Kidney epithelial cell (primary cell): ENCODE results near the gene NCOA3. TPM values are rescaled to one million over a fixed set of nuclear protein-coding genes. Genes with fewer than 3 reads are reported as not detected.

ENCODE experiments used
- DNase-seq: peaks from one replicate; pipeline ENCODE4 v3.0.0-alpha.2; 2010; ENCODE audit warnings: low read depth
- H3K27me3 ChIP-seq: 2 replicates; pipeline ENCODE4 v1.6.0; 2011; ENCODE audit warnings: low read length; ENCODE audit not compliant: control insufficient read depth, insufficient read depth
- H3K36me3 ChIP-seq: 2 replicates; pipeline ENCODE4 v1.5.1; 2011; ENCODE audit warnings: low read length; ENCODE audit not compliant: control insufficient read depth, insufficient read depth
- H3K4me3 ChIP-seq: 2 replicates; pipeline ENCODE4 v1.5.1; 2011; ENCODE audit warnings: low read depth, mild to moderate bottlenecking, control low read depth, low read length
- total RNA-seq: library from RNA; depleted of rRNA; stranded (reverse); fragments of >200 nt; gene quantifications from 2 replicates; pipeline ENCODE4 v1.2.3, GENCODE V29; 2015
- TF ChIP-seq, protein P1 (sequence below): IDR thresholded peaks from 2 replicates; pipeline ENCODE4 v1.5.1; 2011; ENCODE audit warnings: mild to moderate bottlenecking, moderate library complexity, low read length, control low read depth, inconsistent platforms; ENCODE audit not compliant: insufficient read depth, poor library complexity, severe bottlenecking

Gene NCOA3
- total RNA-seq, 1 donor from 2014 or later: 27.3 TPM

- DNase-seq: peak; percentile 21
- Histone ChIP-seq H3K27me3 (no peaks in the 10 kb centered on the region), H3K36me3 (peaks cover 3% of the 10 kb centered on the region), H3K4me3 (no peak overlapping the region)
- TF ChIP-seq, protein P1, sequence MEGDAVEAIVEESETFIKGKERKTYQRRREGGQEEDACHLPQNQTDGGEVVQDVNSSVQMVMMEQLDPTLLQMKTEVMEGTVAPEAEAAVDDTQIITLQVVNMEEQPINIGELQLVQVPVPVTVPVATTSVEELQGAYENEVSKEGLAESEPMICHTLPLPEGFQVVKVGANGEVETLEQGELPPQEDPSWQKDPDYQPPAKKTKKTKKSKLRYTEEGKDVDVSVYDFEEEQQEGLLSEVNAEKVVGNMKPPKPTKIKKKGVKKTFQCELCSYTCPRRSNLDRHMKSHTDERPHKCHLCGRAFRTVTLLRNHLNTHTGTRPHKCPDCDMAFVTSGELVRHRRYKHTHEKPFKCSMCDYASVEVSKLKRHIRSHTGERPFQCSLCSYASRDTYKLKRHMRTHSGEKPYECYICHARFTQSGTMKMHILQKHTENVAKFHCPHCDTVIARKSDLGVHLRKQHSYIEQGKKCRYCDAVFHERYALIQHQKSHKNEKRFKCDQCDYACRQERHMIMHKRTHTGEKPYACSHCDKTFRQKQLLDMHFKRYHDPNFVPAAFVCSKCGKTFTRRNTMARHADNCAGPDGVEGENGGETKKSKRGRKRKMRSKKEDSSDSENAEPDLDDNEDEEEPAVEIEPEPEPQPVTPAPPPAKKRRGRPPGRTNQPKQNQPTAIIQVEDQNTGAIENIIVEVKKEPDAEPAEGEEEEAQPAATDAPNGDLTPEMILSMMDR: peak; percentile 97
Observed at GRCh38 chr20:47663354-47664067, 161.8 kb downstream of the NCOA3 start.

GRCh38 chr20:47664068-47664437 is 162.4 kb downstream of the NCOA3 start:
- Histone ChIP-seq H3K27me3 (no peaks in the 10 kb centered on the region), H3K4me3 (no peak overlapping the region), H3K36me3 (peaks cover 3% of the 10 kb centered on the region)
- DNase-seq: no peak
- TF ChIP-seq, protein P1: no peak

- TF ChIP-seq, protein P1: no peak
- no peaks in the 10 kb centered on the region for H3K27me3 ChIP-seq
- H3K4me3 ChIP-seq: no peak overlapping the region
- DNase-seq: no peak
- H3K36me3 ChIP-seq: peaks cover 3% of the 10 kb centered on the region
Observed at GRCh38 chr20:47664744-47665143, 163.1 kb downstream of the NCOA3 start.

DNA sequence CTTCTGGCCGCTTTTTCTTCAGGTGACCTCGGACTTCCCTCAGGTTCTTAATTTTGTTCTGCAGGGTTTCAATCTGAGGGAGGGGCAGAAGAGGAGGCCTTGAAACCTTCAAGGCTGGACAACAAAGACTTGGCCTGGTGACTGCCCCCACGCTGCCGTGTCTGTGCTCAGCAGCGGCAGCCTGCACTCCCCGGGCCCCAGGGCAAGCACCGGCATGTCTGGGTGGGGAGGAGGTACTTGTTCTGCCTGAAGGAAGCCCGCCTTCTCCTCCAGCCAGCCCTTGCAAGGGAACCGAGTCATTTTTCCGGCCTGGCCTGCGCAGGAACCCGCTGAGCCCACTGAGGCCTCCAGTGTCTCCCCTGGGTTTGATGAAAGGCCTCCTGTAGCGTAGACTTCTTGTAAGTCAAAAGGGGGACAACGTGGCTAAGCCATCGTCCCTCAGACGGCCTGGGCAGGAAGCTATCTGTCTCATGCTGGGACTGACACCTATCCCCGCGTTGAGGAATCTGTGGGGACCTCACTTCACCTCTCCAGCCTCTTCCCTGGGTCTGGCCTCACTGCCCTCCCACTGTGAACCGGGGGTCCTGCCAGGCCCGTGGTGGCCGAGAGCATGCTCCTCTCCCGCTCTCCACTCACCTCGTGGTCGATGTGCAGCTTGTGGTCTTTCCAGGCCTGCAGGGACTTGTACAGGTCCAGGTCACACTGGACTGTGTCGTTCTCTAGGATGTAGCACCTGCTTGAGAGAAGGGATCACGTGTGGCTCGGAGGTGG is 163.7 kb downstream of the NCOA3 start:
- TF ChIP-seq, protein P1: no peak
- no peaks in the 10 kb centered on the region for H3K27me3 ChIP-seq
- no peak for DNase-seq
- no peak overlapping the region for H3K4me3 ChIP-seq
- peaks cover 3% of the 10 kb centered on the region for H3K36me3 ChIP-seq

DNA sequence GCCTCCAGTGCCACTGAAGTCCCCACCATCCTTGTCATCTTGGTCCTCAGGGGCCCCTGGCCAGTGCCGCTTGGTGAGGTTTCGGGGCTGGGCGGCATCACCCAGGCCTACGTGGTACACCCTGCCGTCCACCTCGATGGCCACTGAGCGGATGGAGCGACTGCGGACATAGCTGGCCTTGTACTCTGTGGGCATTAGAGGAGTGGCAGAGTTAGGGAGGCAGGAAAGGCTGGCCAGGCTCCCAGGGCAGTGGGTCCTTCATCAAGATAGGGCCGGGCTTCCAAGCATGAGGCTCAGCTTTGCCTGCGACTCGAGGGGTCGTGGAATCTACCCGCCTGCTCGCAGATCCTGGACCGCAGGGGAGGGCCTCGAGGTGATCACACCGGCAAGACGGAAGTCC is 164.6 kb downstream of the NCOA3 start:
- no peak overlapping the region for H3K4me3 ChIP-seq
- no peaks in the 10 kb centered on the region for H3K27me3 ChIP-seq
- TF ChIP-seq, protein P1: no peak
- peaks cover 3% of the 10 kb centered on the region for H3K36me3 ChIP-seq
- DNase-seq: no peak
